GM12878 (cell line): Measurements from ENCODE around the gene POU6F2. TPM values are rescaled to one million over a fixed set of nuclear protein-coding genes. Genes with fewer than 3 reads are reported as not detected.

ENCODE experiments used
- ATAC-seq: fragments of 200-7000 bp; cut with Tn5 transposase; 3 replicates; pipeline ENCODE4 v1.9.1; 2020; ENCODE audit warnings: mild to moderate bottlenecking, moderate library complexity
- BruUV-seq: library from RNA; stranded (reverse); fragments of 400-500 nt; replicated peaks from 2 replicates; lab custom pipeline; 2021; lab: Mats Ljungman, UMichigan
- CTCF ChIA-PET: fragments of 300-600 bp; sonication (Branson Sonifier 250); formaldehyde crosslinking; extraction: SDS; loops from one replicate; lab custom pipeline; 2021; ENCODE audit warnings: inconsistent platforms; lab: Yijun Ruan, JAX
- POLR2A ChIA-PET: fragments of 350-600 bp; formaldehyde crosslinking; extraction: SDS; loops from one replicate; lab custom pipeline; 2021; ENCODE audit warnings: inconsistent platforms; lab: Charles Lee
- RAD21 ChIA-PET: fragments of 300-600 bp; sonication (Branson Sonifier 250); formaldehyde crosslinking; loops from one replicate; lab custom pipeline; 2023; ENCODE audit warnings: antibody characterized with exemption; ENCODE audit not compliant: unreplicated experiment; lab: Charles Lee
- SMC1A ChIA-PET: fragments of 300-600 bp; sonication (Branson Sonifier 250); formaldehyde crosslinking; loops from one replicate; lab custom pipeline; 2023; ENCODE audit not compliant: unreplicated experiment, uncharacterized antibody; lab: Charles Lee
- DNase-seq: peaks from one replicate; pipeline ENCODE4 v3.0.0-alpha.2; 2011; ENCODE audit warnings: low read depth, low spot score
- FAIRE-seq: peaks from 3 replicates; lab custom pipeline; 2011; peaks lifted over from hg19 to GRCh38; lab: Jason Lieb, UNC
- H2AFZ ChIP-seq: 2 replicates; pipeline ENCODE4 v1.6.0; 2011; ENCODE audit warnings: low read depth, low read length, control low read depth; ENCODE audit not compliant: control insufficient read depth
- H3K27ac ChIP-seq: 2 replicates; pipeline ENCODE4 v1.5.1; 2011; ENCODE audit warnings: control low read depth; ENCODE audit not compliant: control insufficient read depth, insufficient read depth
- H3K27me3 ChIP-seq, 2 experiments: replicated peaks in 1 of 2; 2 replicates each; pipeline versions ENCODE4 v1.6.0 to v1.6.1; 2011; ENCODE audit warnings: low read length in 1 of 2; ENCODE audit not compliant: control insufficient read depth in 2 of 2, insufficient read depth in 2 of 2
- H3K36me3 ChIP-seq, 2 experiments: 2 replicates each; pipeline ENCODE4 v1.5.1; 2011; ENCODE audit warnings: low read length in 1 of 2; ENCODE audit not compliant: control insufficient read depth in 2 of 2, insufficient read depth in 2 of 2
- H3K4me1 ChIP-seq: 2 replicates; pipeline ENCODE4 v1.6.1; 2011; ENCODE audit warnings: mild to moderate bottlenecking, low read length, moderate library complexity, mixed read lengths; ENCODE audit not compliant: control insufficient read depth, insufficient read depth
- H3K4me2 ChIP-seq: 2 replicates; pipeline ENCODE4 v1.6.0; 2011; ENCODE audit warnings: control low read depth; ENCODE audit not compliant: control insufficient read depth, insufficient read depth
- H3K4me3 ChIP-seq: fragments of 200-600 bp; sonication (generic); 2 replicates; pipeline ENCODE4 v1.5.1; 2016
- H3K79me2 ChIP-seq: 2 replicates; pipeline ENCODE4 v1.6.0; 2011; ENCODE audit warnings: low read length; ENCODE audit not compliant: control insufficient read depth, insufficient read depth
- H3K9ac ChIP-seq: 2 replicates; pipeline ENCODE4 v1.8.0; 2011; ENCODE audit warnings: low read length, control low read depth, mixed read lengths; ENCODE audit not compliant: control insufficient read depth, insufficient read depth
- H3K9me3 ChIP-seq: replicated peaks from 3 replicates; pipeline ENCODE4 v1.5.1; 2011; ENCODE audit warnings: mild to moderate bottlenecking, low read length; ENCODE audit not compliant: control insufficient read depth, insufficient read depth
- H4K20me1 ChIP-seq: 2 replicates; pipeline ENCODE4 v1.6.0; 2011; ENCODE audit not compliant: control insufficient read depth, insufficient read depth
- ATF2 ChIP-seq: IDR thresholded peaks from 2 replicates; pipeline ENCODE4 v1.6.1; 2012; ENCODE audit warnings: low read length, inconsistent platforms
- ATF7 ChIP-seq: fragments of 450-650 bp; IDR thresholded peaks from 2 replicates; pipeline ENCODE4 v1.6.1; 2016; ENCODE audit warnings: low read depth, mild to moderate bottlenecking
- DPF2 ChIP-seq: fragments of 450-650 bp; IDR thresholded peaks from 2 replicates; pipeline ENCODE4 v1.6.1; 2017; ENCODE audit warnings: mild to moderate bottlenecking
- HDGF ChIP-seq: fragments of 450-650 bp; IDR thresholded peaks from 2 replicates; pipeline ENCODE4 v1.6.1; 2016; ENCODE audit warnings: antibody characterized with exemption
- JUNB ChIP-seq: IDR thresholded peaks from 2 replicates; pipeline ENCODE4 v1.6.1; 2016; ENCODE audit warnings: antibody characterized with exemption, mild to moderate bottlenecking
- NFXL1 ChIP-seq: fragments of 450-650 bp; IDR thresholded peaks from 2 replicates; pipeline ENCODE4 v1.6.1; 2017; ENCODE audit warnings: antibody characterized with exemption, mild to moderate bottlenecking, borderline replicate concordance
- NFYA ChIP-seq: IDR thresholded peaks from 2 replicates; pipeline ENCODE4 v1.6.1; 2011; ENCODE audit warnings: low read depth, mild to moderate bottlenecking, low read length, improper control_type of control experiment, borderline replicate concordance
- NR2C2 ChIP-seq: IDR thresholded peaks from 2 replicates; pipeline ENCODE4 v1.6.1; 2011; ENCODE audit warnings: borderline replicate concordance, low read depth; ENCODE audit not compliant: control insufficient read depth, insufficient read length
- RUNX3 ChIP-seq: IDR thresholded peaks from 2 replicates; pipeline ENCODE4 v1.6.1; 2012; ENCODE audit warnings: low read length, inconsistent platforms
- TBL1XR1 ChIP-seq: IDR thresholded peaks from 2 replicates; pipeline ENCODE4 v1.6.1; 2012; ENCODE audit warnings: low read depth, low read length, improper control_type of control experiment
- TCF3 ChIP-seq: IDR thresholded peaks from 2 replicates; pipeline ENCODE4 v1.6.1; 2012; ENCODE audit warnings: low read depth, mild to moderate bottlenecking, low read length, borderline replicate concordance; ENCODE audit not compliant: insufficient read depth
- USF1 ChIP-seq: IDR thresholded peaks from 2 replicates; pipeline ENCODE4 v1.6.1; 2011; ENCODE audit warnings: borderline replicate concordance, low read depth, mild to moderate bottlenecking, moderate library complexity, mixed read lengths, low read length; ENCODE audit not compliant: insufficient read depth; ENCODE audit errors: extremely low read length
- ZNF207 ChIP-seq: fragments of 450-650 bp; IDR thresholded peaks from 2 replicates; pipeline ENCODE4 v1.6.1; 2014; ENCODE audit warnings: antibody characterized with exemption, mild to moderate bottlenecking, borderline replicate concordance
- ZNF592 ChIP-seq: fragments of 450-650 bp; IDR thresholded peaks from 2 replicates; pipeline ENCODE4 v1.6.1; 2017; ENCODE audit warnings: mild to moderate bottlenecking, moderate library complexity
- WGBS: methylation state at CpG from one replicate; pipeline ENCODE4 v1.1.6; 2016; ENCODE audit warnings: low lambda C conversion rate; ENCODE audit not compliant: insufficient replicate concordance, insufficient coverage; ENCODE audit errors: missing lambda C conversion rate; 5-methylcytosine and 5-hydroxymethylcytosine counted together
- in situ Hi-C: fragments of 300-500 bp; cut with MboI; formaldehyde crosslinking; loops from 9 replicates; pipeline ENCODE4 v1.14.3; 2018; ENCODE audit warnings: mixed read lengths
- intact Hi-C: fragments of 100-400 bp; cut with micrococcal nuclease; formaldehyde crosslinking; loops from one replicate; pipeline ENCODE4 v1.14.2; 2022; ENCODE audit not compliant: unreplicated experiment
- polyA plus RNA-seq, 11 experiments: library from polyadenylated mRNA; depleted of rRNA in 4 of 11; unstranded in 6 of 11; stranded (reverse) in 5 of 11; fragments of >200 nt; fragmentation: Nextera tagmentation in 4 of 11; fragmentation: Illumina TruSeq in 1 of 11; extraction: Ambion mirVana in 4 of 11; extraction: Trizol in 1 of 11; gene quantifications; 1 replicate in 1 of 11; 2 replicates in 10 of 11; pipeline versions ENCODE4 v1.2.1 to v1.2.3, GENCODE V29; 2011 to 2016; ENCODE audit warnings: inconsistent platforms in 2 of 11, missing spikeins in 2 of 11, low read depth in 1 of 11
- total RNA-seq, 4 experiments: library from RNA; depleted of rRNA in 3 of 4; stranded (reverse); fragments of >200 nt in 3 of 4; fragmentation: Illumina TruSeq in 1 of 4; extraction: Trizol in 1 of 4; gene quantifications; 2 replicates each; pipeline versions ENCODE4 v1.2.1 to v1.2.3, GENCODE V29; 2013 to 2021
- TF ChIP-seq, protein P1 (sequence below): fragments of 450-650 bp; IDR thresholded peaks from 2 replicates; pipeline ENCODE4 v1.6.1; 2017; ENCODE audit warnings: low read depth, mild to moderate bottlenecking, moderate library complexity

POU6F2 gene
- total and polyA plus RNA-seq, 10 of the 15 experiments (the other 5 are each of a cell fraction or from before 2014, with no cell fraction given) = 0.10 TPM; not detected in 9

- TF ChIP-seq, protein P1, sequence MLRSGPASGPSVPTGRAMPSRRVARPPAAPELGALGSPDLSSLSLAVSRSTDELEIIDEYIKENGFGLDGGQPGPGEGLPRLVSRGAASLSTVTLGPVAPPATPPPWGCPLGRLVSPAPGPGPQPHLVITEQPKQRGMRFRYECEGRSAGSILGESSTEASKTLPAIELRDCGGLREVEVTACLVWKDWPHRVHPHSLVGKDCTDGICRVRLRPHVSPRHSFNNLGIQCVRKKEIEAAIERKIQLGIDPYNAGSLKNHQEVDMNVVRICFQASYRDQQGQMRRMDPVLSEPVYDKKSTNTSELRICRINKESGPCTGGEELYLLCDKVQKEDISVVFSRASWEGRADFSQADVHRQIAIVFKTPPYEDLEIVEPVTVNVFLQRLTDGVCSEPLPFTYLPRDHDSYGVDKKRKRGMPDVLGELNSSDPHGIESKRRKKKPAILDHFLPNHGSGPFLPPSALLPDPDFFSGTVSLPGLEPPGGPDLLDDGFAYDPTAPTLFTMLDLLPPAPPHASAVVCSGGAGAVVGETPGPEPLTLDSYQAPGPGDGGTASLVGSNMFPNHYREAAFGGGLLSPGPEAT = no peak
- TF ChIP-seq NFYA = no peak
- TF ChIP-seq ATF7 = no peak
- no peak for TF ChIP-seq USF1
- no peak for TF ChIP-seq TCF3
- no peak for TF ChIP-seq DPF2
- no peak for TF ChIP-seq NFXL1
Measured at GRCh38 chr7:39221901-39222300, 244.2 kb downstream of the POU6F2 start (continued).

DNA sequence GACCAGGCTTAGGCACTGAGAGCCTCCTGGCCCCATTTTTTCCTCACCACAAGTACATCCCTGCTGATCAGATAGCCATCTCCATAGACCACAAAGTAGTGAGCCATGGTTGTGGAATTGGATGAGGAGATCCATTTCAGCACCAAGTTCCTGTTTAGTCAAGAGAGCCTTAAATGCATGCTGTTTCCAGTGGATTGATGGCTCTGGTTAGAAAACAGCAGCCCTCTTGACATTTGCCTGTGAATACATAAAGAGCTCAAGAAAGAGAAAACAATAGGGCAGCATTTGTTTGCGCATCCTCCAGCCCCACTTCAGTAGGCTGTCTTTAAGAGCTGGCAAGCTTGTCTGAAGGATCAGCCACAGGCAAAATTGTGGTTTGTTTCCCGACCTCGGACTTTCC is 251.2 kb downstream of the POU6F2 start:
- SMC1A ChIA-PET = no interaction called here
- Histone ChIP-seq H3K9me3 (no peaks in the 10 kb centered on the region), H2AFZ (no peak overlapping the region), H3K4me2 (no peak overlapping the region), H3K36me3 (no peaks in the 10 kb centered on the region), H3K27ac (no peak overlapping the region), H3K4me3 (no peak overlapping the region), H3K9ac (no peak overlapping the region), H3K4me1 (no peaks in the 10 kb centered on the region), H3K79me2 (no peaks in the 10 kb centered on the region), H3K27me3 (no peaks in the 10 kb centered on the region; a peak in 2 of 4 replicates), H4K20me1 (no peaks in the 10 kb centered on the region)
- in situ Hi-C loops (no loop called here), intact Hi-C loops (no loop called here)
- no peak for FAIRE-seq
- BruUV-seq = no TSS peak
- no peak for ATAC-seq
- DNase-seq = no peak
- CTCF ChIA-PET = no interaction called here
- WGBS = 22% methylated on average over 3 of the region's 3 CpGs
- RAD21 ChIA-PET = no interaction called here
- POLR2A ChIA-PET = no interaction called here
- TF ChIP-seq TBL1XR1 (no peak), JUNB (no peak), ATF2 (no peak), RUNX3 (no peak), ZNF592 (no peak), NR2C2 (no peak), HDGF (no peak), ZNF207 (no peak)
